Measurements from ENCODE around the gene SV2B.

- no peak for TF ChIP-seq CTCF (conservative IDR thresholded peaks at IDR 0.05; ENCODE audit: low read depth, low read length)
- no peak for TF ChIP-seq EZH2 (IDR thresholded peaks at IDR 0.05; ENCODE audit: borderline replicate concordance, low read depth, low read length, poor library complexity, severe bottlenecking)
These were observed 231.5 kb downstream of the SV2B start for GRCh38 chr15:91331581-91331980.

Data from A673 (cell line).